HG03439 (cell line): Measurements from ENCODE around the gene LRRC4C.
"Not testable (repeated sequence)": the region's sequence is repeated elsewhere in the genome, so short reads cannot be mapped to it uniquely, and the experiment has no call there.

Experiments
- ATAC-seq: cut with Tn5 transposase; IDR thresholded peaks from one replicate; pipeline ENCODE4 v1.9.1; 2021; ENCODE audit warnings: mild to moderate bottlenecking, moderate library complexity; ENCODE audit not compliant: unreplicated experiment

Gene LRRC4C

DNA sequence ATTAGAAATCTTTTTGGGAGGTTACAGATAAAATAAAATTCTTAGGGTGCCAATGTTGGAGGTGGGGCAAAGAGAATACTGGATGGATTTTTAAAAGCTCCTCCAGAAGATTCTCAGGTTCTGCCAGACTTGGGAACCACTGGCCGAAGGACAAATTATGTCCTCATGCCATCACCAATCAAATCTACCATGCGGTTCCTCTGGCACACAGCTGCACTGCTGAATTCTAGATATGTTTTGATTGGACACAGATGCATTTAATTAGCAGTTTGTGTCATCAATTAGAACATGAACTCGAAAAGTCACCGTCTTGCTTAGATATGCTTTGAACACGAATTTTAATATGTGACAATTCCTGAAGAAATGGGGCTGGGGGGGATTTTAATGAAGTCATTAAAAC lies 1269.2 kb downstream of the LRRC4C start:
- ATAC-seq = no peak

DNA sequence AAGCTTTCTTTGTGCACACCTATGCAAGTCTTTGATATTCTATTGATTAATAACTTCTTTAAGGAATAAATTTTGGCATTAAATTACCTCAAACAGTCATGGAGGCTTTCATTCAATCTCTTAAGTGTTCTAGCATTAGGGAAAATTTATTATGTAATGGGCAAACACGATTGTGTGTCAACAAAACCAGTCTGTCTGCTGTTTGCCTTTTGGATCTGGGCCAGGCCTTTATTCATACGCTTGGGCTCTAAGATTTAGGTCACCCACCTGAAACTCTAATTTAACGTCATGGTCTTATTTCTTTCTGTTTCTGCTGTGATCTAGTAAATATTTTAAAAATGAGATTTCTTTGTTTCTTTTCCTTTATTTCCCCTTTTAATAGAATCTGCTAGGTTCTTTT lies 1270.6 kb downstream of the LRRC4C start:
- ATAC-seq = no peak

DNA sequence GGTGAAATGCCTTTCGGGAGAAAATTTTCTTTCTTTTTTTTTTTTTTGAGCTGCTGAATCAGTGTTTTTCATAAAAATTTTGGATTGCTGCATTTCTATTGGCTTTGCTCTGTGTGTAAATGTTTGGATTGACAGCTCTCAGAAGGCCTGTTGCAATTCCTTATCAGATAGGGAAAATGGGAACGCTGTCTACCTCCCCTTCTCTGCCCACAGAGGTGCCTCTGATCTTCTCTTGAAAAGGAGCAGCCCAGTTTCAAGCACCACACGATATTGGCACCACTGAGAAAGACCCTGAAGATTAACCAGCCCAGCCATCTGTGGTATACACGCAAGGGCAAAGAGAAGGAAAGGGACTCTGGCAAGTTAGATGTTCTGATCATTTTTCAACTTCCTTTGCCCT lies 1272.2 kb downstream of the LRRC4C start:
- no peak for ATAC-seq

DNA sequence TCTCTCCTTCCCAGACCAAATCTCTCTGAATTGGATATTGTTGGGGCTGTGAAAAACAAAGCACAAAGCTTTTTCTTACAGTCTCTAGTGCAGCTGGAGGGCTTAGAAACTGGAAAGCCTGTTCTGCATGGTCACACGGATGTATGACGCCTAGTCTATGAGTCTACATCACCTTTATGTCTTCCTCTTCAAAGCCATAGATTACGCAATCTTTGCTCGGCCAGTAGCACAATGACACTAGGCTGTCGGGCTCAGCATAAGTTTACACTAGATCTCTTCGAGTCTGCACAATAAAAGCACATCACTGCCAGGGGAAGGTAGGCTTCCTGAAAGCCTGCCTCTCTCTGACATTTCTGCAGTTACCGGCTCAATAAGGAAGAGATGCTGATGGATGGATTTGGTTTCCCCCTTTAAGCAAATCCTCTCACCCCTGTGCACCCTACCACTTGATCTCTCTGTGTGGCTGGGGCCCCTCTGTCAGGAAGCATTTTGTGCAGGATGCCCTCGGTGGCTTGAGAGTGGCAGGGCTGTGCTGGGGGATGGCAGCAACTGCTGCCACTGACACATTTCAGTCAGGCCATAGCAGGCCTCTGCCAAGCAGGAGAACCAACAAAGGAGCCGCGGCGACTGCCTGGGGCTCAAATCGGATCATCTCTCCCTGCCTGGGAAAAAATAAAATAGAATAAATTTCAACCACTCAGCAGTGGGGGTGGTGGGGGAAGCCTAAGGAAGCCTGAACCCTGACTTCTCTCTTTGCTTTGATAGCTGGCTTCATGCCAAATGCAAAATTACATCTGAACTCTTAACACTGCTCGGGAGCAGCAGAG lies 1272.8 kb downstream of the LRRC4C start:
- ATAC-seq = no peak

DNA sequence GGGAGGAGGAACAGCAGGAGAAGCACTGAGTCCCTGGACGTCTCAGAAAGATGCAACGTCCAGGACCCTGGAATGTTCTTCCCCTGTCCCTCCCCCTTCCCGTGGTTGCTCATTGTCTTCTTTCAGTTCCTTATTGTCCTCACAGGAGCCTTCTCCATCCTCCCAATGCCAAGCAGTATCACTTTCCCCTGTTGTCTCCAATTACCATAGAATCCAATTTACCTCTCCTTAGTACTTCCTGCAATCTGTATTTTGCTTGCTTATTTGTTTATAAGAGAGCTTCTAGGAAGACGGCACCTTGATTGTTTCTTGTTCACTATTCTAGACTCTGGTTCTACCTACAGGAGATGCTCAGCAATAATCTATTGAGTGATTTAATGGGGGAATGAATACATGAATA lies 1273.7 kb downstream of the LRRC4C start:
- ATAC-seq = no peak

DNA sequence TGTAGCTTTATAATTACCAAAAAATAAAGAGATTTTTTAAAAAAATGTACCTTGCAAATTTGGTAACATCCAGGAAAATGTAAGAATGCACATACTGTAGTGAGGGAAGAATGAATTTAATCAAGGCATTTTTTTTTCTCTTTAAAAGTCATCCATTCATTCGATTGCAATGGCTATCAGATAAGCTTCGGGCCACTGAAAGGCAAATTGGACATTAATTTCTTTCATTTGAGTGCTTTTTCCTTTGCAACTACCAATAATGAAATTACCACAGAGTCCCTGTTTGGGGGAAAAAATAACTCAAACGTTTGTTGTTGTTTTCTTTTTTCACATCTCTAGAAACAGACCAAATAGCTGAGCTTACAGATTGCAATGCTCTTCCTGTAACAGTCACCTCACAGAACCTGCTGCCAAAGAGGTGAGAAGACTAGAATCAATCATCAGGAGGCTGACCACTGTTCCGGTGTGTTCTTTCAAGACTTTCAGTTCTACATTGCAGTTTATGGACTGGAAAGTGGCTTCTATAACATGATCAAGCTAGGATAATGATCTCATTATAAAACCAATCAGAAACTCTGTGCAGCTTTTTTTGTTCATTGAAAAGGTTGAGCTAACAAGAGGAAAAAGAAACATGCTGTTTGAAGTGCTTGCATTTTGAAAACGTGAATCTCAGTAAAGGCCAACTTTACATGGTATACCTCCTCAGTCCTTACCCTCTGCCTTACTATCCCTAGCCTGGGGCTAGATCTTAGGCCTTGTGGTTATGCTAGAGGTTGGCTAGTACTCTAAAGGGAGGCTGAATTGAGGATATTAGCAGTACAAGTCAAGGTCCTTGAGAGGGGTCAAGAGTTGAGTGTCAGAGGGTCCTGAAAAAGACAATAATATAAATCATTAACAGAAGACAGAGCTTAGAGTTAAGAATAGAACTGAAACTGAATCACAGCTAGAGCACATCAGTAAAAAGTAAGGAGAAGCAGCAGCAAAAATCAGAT lies 1276.1 kb downstream of the LRRC4C start:
- ATAC-seq = peak; percentile 86

DNA sequence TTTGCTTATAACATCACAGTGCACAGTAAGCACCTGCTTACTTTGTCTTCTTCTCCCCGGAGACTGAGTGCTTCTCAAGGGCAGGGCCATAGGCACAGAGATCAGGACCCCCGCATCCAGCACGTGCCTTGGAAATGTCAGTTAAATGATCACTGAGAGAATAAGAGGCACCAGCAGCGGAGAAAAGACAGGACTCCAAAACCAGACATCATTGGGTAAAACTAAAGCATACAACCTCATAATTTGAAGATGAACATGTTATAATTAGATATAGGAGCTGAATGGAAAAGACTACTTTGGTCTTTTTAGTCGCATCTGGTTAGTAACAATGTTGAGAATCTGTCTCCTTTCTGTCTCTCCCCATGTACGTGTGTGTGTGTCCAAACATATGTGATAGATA lies 1279.9 kb downstream of the LRRC4C start:
- no peak for ATAC-seq

DNA sequence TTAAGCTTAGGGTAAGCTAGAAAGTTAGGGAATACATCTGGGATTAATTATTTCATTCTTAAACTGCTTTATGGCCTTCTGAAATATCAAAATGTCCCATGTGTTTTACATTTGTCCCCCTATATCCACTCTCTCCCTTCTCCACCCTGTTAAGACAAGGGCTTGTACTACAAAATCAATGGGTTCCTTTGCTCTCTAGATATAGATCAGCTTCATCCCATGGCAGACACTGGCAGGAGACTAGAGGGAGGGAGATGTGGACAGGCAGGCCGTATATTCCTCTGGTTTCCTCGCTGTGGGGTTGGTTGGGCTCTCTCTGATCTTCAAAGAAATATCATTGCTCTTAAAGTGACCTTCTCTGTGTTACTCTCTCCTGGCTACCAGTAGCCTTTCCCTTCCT lies 1281.0 kb downstream of the LRRC4C start:
- ATAC-seq = no peak

DNA sequence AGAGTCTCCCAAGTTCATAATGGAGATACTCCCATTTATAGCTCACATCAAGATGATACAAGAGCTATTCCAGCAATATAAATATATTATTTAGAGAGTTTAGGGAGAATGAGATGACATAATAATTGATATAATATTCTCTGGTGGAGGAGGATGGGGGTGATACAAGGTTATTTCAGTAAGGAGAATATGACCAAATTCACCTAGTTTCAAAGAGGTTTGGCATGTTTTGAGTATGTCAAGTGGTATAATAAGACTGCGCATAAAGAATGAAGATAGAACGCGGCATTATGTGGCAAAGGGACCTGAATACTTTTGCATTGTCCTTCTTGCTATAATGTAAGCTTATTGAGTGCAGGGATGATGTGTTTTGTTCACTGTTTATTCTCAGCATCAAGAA lies 1283.5 kb downstream of the LRRC4C start:
- no peak for ATAC-seq

DNA sequence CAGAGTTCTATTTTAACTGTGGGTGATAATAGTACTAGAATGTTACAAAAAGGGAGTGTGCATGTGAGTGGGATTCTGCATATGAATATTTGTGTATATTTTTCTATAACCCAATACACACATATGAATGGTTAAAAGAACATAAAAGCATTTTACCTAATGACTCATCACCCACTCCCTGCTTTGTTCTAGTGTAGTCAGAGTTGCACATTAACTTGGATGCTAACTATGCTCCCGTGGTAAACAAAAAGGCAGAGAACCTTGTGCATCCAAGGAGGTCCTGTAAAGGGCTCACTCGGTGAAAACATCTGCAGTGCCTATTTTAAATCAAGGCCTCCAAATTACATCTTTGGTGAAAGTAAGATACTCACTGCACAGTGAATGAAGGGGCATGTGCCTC lies 1289.4 kb downstream of the LRRC4C start:
- no peak for ATAC-seq

DNA sequence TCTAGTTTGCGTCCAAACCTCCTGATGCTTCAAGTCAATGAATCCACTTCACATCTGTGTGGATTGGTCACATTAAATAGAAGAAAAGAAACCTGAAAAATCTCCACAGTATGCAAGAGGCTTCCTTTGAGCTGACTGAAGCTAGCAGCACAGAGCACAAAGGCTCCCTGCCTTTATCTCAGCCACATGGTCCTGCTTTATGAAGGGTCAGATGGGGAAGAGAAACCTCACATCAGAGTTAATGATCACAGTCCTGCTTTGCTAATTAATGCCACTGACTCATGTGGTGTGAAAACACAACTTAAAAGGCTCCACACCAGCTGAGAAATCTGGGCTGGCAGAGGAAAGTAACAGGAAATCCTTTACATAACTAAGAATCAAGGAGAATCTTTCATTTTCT lies 1291.0 kb downstream of the LRRC4C start:
- peak; percentile 67 for ATAC-seq

DNA sequence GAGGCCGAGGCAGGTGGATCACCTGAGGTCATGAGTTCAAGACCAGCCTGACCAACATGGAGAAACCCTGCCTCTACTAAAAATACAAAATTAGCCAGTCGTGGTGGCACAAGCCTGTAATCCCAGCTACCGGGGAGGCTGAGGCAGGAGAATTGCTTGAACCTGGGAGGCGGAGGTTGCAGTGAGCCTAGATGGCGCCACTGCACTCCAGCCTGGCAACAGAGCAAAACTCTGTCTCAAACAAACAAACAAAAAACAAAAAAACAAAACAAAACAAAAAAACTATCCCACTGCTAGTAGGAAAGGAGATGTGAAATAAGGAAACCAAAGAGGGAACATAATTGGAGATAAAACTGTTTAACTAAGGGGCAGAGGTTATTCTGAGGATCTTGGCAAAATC lies 1291.6 kb downstream of the LRRC4C start:
- not testable (repeated sequence) for ATAC-seq

DNA sequence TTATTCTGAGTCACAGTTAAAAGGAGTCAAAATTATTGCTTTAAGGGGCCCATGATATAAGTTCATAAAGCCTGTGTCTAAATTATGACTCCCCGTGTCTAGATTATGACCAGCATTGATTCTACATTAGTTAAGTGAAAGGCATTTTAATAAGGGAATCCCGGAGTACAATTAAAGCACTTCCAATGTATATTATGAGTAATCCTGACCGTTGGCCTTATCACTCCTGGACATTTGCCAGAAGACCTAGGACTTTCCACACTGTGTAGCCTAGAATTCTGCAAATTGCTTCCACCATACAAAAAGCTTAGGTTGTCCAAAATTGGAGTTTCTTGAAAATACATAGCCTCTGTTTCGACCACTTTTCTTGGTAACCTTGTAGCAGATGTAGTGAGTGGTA lies 1292.6 kb downstream of the LRRC4C start:
- ATAC-seq = no peak

DNA sequence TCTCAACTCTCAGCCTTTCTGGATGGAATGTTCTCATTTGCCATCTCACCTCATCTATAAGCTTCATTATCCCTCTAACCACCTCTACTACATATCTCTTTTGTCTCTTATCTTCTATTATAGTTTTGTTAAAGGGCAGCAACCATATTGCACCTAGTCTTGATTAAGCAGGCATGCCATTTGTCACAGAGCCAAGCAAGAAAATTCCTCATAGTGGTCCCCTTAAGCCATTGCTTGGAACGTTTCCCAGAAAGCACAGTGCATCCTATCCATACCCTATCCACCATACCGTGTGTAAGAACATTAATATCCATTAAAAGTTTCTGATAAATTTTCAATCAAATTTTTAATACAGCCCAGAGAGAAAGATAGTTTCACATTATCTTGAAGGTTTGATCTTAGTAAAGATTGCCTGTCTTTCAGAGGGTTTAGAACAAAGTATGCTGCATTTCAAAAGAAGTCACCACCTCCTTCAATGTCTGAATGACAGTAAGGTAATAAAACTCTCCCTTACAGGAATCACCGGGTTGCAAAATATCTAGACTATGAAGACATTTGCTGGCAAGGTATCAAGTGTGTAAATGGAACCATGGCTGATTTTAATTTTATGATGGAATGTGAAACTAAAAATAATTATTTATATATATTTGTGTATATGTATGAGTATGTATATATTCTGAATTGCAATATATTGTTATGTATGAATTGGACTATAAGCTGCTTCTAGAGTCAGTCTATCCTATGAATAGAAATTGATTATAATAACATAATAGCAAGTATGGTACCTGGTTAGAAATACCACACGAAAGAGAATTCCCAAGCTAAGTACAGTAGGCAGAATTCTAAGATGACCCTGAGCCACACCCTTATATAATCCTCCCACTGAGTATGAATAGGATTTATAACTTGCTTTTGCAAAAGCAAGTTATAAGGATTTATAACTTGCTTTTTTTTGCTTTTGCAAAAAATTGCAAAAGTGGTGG lies 1296.3 kb downstream of the LRRC4C start:
- no peak for ATAC-seq

DNA sequence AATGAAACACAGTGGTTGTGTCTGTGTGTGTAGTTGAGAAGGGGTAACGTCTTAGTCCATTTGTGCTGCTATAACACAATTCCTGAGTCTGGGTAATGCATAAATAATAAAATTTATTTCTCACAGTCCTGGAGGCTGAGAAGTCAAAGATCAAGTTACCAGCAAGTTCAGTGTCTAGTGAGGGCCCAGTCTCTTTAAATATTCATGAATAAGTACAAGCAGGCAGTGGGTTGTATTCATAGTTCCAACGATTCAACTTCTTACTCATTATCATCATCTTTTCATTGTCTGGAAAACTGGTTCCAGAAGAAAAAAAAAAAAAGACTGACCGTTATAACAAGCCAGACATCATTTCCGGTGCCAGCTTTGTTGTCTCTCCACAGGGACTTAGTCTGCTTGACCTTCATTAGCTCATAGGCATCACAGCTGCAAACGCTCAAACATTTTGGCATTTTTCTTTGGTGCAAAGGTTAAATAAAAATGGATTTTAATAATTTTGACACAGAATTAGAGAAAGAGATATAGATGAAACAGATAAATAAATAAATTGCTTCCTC lies 1297.5 kb downstream of the LRRC4C start:
- ATAC-seq = no peak

DNA sequence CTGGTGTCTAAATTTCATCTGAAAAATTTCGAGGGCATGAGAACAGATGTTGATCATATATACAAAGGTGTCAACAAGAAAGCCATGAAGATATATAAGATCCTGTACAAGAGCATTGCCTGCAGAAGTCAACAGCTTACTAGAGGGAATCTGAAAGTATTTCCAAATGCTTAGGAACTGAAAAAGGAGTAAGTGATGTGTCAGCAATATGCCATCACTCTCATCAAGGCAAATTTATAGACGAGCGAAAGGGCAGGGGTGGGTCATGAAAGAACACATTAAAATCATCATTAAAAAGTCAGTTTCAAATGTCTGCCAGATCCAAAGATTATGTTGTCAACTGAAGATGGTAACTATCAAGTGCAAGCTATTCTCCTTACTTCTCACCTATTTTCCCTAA lies 1299.0 kb downstream of the LRRC4C start:
- ATAC-seq = no peak

DNA sequence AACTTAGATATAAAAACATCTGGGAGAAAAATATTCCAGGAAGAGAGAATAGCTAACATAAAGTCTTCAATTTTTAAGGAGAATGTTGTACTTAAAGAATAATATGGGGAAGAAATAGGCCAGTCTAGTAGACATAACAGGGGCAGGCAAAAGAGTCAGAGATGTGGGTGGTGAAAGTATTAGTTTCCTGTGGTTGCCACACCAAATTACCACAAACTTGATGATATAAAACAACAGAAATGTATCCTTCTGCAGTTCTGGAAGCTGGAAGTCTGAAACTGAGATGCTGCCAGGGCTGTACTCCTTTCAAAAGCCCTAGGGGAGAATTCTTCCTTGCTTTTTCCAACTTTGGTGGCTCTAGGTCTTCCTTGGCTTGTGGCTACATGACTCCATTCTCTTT lies 1309.7 kb downstream of the LRRC4C start:
- no peak for ATAC-seq

DNA sequence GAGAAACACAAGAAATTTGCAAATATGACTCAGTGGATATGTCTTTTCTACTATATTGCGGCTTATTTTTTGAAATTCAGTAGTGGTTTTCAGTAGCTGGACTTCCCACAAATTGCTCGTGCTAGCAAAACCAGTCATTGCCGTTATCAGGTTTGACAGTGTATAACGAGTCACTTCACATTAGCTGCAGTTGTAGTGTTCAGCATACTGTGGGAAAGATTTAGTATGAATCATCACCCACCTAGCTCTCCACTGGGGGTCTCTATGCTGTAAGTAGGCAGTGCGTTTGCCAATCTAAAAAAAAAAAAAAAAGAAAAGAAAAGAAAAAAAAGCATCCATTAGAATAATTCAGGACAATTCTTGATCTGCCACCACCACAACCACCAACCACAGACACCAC lies 1318.9 kb downstream of the LRRC4C start:
- ATAC-seq = no peak

DNA sequence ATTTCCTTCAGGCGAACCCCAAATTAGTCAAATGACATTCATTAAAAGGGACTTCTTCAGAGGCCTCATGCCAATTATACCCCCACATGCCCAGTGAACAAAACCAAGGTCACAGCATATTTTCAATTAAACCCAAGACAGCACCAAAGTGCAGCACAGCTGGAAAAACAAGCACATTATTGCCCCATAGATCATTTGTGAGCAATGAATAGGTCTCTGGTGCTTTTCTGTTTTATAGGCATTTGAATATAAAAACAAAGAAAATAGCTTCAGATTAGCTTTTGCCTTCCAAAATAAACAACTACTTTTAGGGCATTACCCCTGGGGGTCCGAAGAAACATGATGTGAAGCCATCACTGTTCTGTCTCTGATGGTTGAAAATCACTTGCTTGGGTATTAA lies 1319.9 kb downstream of the LRRC4C start:
- ATAC-seq = no peak

DNA sequence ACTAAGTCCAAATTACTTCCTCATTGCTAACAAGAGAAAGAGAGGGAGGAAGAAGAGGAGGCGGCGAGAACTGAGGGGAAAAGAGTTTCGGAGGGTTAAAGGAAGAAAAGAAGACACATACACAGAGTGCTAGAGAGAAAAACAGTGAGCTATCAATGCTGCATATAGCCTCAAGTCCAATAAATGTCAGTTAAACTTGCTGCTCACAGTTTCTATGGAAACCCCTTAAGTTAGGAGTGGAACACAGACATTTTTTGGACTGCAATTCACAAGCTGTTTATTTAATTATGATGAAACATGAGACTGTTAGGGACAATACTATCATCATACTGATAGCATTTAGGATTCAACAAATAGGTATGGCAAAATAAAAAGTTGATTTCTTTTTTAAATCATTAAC lies 1320.4 kb downstream of the LRRC4C start:
- no peak for ATAC-seq
